ENCODE measurements around the gene LRRC1. TPM values are rescaled to one million over a fixed set of nuclear protein-coding genes. Genes with fewer than 3 reads are reported as not detected.
A peak's percentile ranks its signal among the peaks of the same experiment; 100 is the strongest.

The LRRC1 gene
- total RNA-seq, 1 donor from 2014 or later, result 14.3 TPM

GRCh38 chr6:53920881-53921280, 126.1 kb downstream of the LRRC1 start:
- DNase-seq (ENCODE audit: low read depth) (no peak), FAIRE-seq (no peak)
- H3K4me3 Mint-ChIP-seq (ENCODE audit: unreplicated experiment), result no peak overlapping the region
- H3K4me2 ChIP-seq (ENCODE audit: low read length), result no peak overlapping the region
- peaks cover 18% of the 10 kb centered on the region for H3K4me1 Mint-ChIP-seq (ENCODE audit: low read depth, unreplicated experiment)
- H3K9me3 Mint-ChIP-seq (ENCODE audit: unreplicated experiment), result no peaks in the 10 kb centered on the region
- H2AFZ ChIP-seq (ENCODE audit: low read depth, low read length), result no peak overlapping the region
- no peaks in the 10 kb centered on the region for H3K79me2 ChIP-seq (ENCODE audit: insufficient read depth, low read length)
- H3K27ac ChIP-seq (ENCODE audit: low read depth, low read length), result no peak overlapping the region
- TF ChIP-seq EZH2 (IDR thresholded peaks at IDR 0.05; ENCODE audit: insufficient read depth, low read length), result no peak
- TF ChIP-seq, protein P1, sequence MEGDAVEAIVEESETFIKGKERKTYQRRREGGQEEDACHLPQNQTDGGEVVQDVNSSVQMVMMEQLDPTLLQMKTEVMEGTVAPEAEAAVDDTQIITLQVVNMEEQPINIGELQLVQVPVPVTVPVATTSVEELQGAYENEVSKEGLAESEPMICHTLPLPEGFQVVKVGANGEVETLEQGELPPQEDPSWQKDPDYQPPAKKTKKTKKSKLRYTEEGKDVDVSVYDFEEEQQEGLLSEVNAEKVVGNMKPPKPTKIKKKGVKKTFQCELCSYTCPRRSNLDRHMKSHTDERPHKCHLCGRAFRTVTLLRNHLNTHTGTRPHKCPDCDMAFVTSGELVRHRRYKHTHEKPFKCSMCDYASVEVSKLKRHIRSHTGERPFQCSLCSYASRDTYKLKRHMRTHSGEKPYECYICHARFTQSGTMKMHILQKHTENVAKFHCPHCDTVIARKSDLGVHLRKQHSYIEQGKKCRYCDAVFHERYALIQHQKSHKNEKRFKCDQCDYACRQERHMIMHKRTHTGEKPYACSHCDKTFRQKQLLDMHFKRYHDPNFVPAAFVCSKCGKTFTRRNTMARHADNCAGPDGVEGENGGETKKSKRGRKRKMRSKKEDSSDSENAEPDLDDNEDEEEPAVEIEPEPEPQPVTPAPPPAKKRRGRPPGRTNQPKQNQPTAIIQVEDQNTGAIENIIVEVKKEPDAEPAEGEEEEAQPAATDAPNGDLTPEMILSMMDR (IDR thresholded peaks at IDR 0.05; ENCODE audit: insufficient read depth, low read depth, low read length), result no peak
- H3K9ac ChIP-seq (ENCODE audit: low read length), result no peak overlapping the region
- peaks cover 5% of the 10 kb centered on the region for H3K4me1 ChIP-seq (ENCODE audit: insufficient read depth, low read length)
- no peaks in the 10 kb centered on the region for H3K9me3 ChIP-seq (ENCODE audit: insufficient read depth, low read depth, low read length)
- no peak overlapping the region for H3K27ac Mint-ChIP-seq (ENCODE audit: unreplicated experiment)
- no peaks in the 10 kb centered on the region for H4K20me1 ChIP-seq (ENCODE audit: insufficient read depth, low read length)
- H3K36me3 Mint-ChIP-seq (ENCODE audit: low read depth, unreplicated experiment), result peaks cover 11% of the 10 kb centered on the region
- no peaks in the 10 kb centered on the region for H3K36me3 ChIP-seq (ENCODE audit: insufficient read depth, low read length)
- H3K27me3 ChIP-seq (ENCODE audit: insufficient read depth, low read length), result no peaks in the 10 kb centered on the region
- H3K4me3 ChIP-seq (ENCODE audit: insufficient read depth, low read depth, low read length), result no peak overlapping the region
- no peaks in the 10 kb centered on the region for H3K27me3 Mint-ChIP-seq (ENCODE audit: low read depth, unreplicated experiment)

- Histone ChIP-seq H3K4me3 (ENCODE audit: insufficient read depth, low read depth, low read length) (no peak overlapping the region), H4K20me1 (ENCODE audit: insufficient read depth, low read length) (no peaks in the 10 kb centered on the region), H3K4me1 (ENCODE audit: insufficient read depth, low read length) (peaks cover 10% of the 10 kb centered on the region), H3K9me3 (ENCODE audit: insufficient read depth, low read depth, low read length) (no peaks in the 10 kb centered on the region), H3K27me3 (ENCODE audit: insufficient read depth, low read length) (no peaks in the 10 kb centered on the region), H3K4me2 (ENCODE audit: low read length) (no peak overlapping the region), H3K36me3 (ENCODE audit: insufficient read depth, low read length) (no peaks in the 10 kb centered on the region), H3K27ac (ENCODE audit: low read depth, low read length) (no peak overlapping the region), H2AFZ (ENCODE audit: low read depth, low read length) (no peak overlapping the region), H3K9ac (ENCODE audit: low read length) (no peak overlapping the region), H3K79me2 (ENCODE audit: insufficient read depth, low read length) (no peaks in the 10 kb centered on the region)
- H3K27me3 Mint-ChIP-seq (ENCODE audit: low read depth, unreplicated experiment), result no peaks in the 10 kb centered on the region
- no peak for FAIRE-seq
- TF ChIP-seq EZH2 (IDR thresholded peaks at IDR 0.05; ENCODE audit: insufficient read depth, low read length), result no peak
- TF ChIP-seq, protein P1 (IDR thresholded peaks at IDR 0.05; ENCODE audit: insufficient read depth, low read depth, low read length), result no peak
- no peaks in the 10 kb centered on the region for H3K9me3 Mint-ChIP-seq (ENCODE audit: unreplicated experiment)
- DNase-seq (ENCODE audit: low read depth), result no peak
- no peak overlapping the region for H3K27ac Mint-ChIP-seq (ENCODE audit: unreplicated experiment)
- peaks cover 23% of the 10 kb centered on the region for H3K4me1 Mint-ChIP-seq (ENCODE audit: low read depth, unreplicated experiment)
- peaks cover 14% of the 10 kb centered on the region for H3K36me3 Mint-ChIP-seq (ENCODE audit: low read depth, unreplicated experiment)
- no peak overlapping the region for H3K4me3 Mint-ChIP-seq (ENCODE audit: unreplicated experiment)
These were observed 126.8 kb downstream of the LRRC1 start for GRCh38 chr6:53921639-53922038.

DNA sequence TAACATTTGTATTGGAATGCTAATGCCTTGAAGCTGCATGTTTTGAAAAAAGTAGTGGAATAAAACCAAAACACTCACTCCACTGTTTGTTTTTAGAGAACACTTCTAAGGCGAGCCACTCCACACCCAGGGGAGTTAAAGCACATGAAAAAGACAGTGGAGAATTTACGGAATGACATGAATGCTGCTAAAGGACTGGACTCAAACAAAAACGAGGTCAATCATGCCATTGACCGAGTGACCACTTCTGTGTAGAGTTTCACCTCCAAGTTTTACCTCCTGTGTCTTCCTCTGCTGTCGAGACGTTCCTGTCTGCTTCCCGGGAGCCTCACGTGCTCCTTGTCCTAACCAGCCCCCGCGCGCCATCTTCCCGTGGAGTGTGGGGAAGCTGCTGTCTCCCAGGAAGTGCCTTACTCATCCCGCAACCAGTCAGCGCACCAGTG, 127.8 kb downstream of the LRRC1 start:
- Mint-ChIP-seq H3K4me1 (ENCODE audit: low read depth, unreplicated experiment) (peaks cover 23% of the 10 kb centered on the region), H3K27ac (ENCODE audit: unreplicated experiment) (peak overlapping the region; percentile 89), H3K9me3 (ENCODE audit: unreplicated experiment) (peaks cover under 1% of the 10 kb centered on the region), H3K36me3 (ENCODE audit: low read depth, unreplicated experiment) (peaks cover 14% of the 10 kb centered on the region), H3K27me3 (ENCODE audit: low read depth, unreplicated experiment) (no peaks in the 10 kb centered on the region), H3K4me3 (ENCODE audit: unreplicated experiment) (no peak overlapping the region)
- Histone ChIP-seq H4K20me1 (ENCODE audit: insufficient read depth, low read length) (no peaks in the 10 kb centered on the region), H3K27me3 (ENCODE audit: insufficient read depth, low read length) (no peaks in the 10 kb centered on the region), H3K4me3 (ENCODE audit: insufficient read depth, low read depth, low read length) (peak overlapping the region; percentile 15), H3K36me3 (ENCODE audit: insufficient read depth, low read length) (no peaks in the 10 kb centered on the region), H3K4me2 (ENCODE audit: low read length) (peak overlapping the region; percentile 73), H3K27ac (ENCODE audit: low read depth, low read length) (no peak overlapping the region), H3K9me3 (ENCODE audit: insufficient read depth, low read depth, low read length) (no peaks in the 10 kb centered on the region), H3K79me2 (ENCODE audit: insufficient read depth, low read length) (no peaks in the 10 kb centered on the region), H3K9ac (ENCODE audit: low read length) (no peak overlapping the region), H2AFZ (ENCODE audit: low read depth, low read length) (peak overlapping the region; percentile 83), H3K4me1 (ENCODE audit: insufficient read depth, low read length) (peaks cover 16% of the 10 kb centered on the region)
- DNase-seq (ENCODE audit: low read depth) (peak; percentile 15), FAIRE-seq (no peak)
- TF ChIP-seq, protein P1 (IDR thresholded peaks at IDR 0.05; ENCODE audit: insufficient read depth, low read depth, low read length), result no peak
- TF ChIP-seq EZH2 (IDR thresholded peaks at IDR 0.05; ENCODE audit: insufficient read depth, low read length), result no peak

Data from astrocyte (in vitro differentiated cells and primary cell).